ENCODE data around the gene PPM1A. TPM values are rescaled to one million over a fixed set of nuclear protein-coding genes. Genes with fewer than 3 reads are reported as not detected.

Gene PPM1A
- total RNA-seq, 1 experiment from 2014 or later = 28.1 TPM

GRCh38 chr14:60249321-60250256 lies 568 bp downstream of the PPM1A start:
- CTCF ChIA-PET = interaction anchor here (0.6 kb wide), 2 partner anchors 82 to 1448 kb away, joined by 3 to 6 read pairs; no protein-coding TSS in a partner anchor
- no peaks in the 10 kb centered on the region for H3K27me3 ChIP-seq (ENCODE audit: control insufficient read depth, insufficient read depth, low read length)
- intact Hi-C loops (cut with micrococcal nuclease; ENCODE audit: unreplicated experiment) = no loop called here
- ATAC-seq (peak; percentile 86), DNase-seq (ENCODE audit: low read depth, low spot score) (no peak)
- no peaks in the 10 kb centered on the region for H3K9me3 ChIP-seq (ENCODE audit: control insufficient read depth, insufficient read depth, low read depth, low read length)
- TF ChIP-seq SIN3A (IDR thresholded peaks at IDR 0.05; ENCODE audit: borderline replicate concordance, insufficient read depth, low read depth, low read length) (0 out of 2 replicates have a peak, but pooled peaks have one; percentile 39), TCF7L2 (IDR thresholded peaks at IDR 0.05; ENCODE audit: low read depth, low read length) (no peak), REST (IDR thresholded peaks at IDR 0.05; ENCODE audit: insufficient read depth in 1 of 2, low read depth in 2 of 2, low read length in 1 of 2) (no peak), CTCF (IDR thresholded peaks at IDR 0.05) (no peak), POLR2AphosphoS5 (IDR thresholded peaks at IDR 0.05; ENCODE audit: low read depth, low read length) (no peak)
- no TSS peak for BruUV-seq (replicated peaks)
- in situ Hi-C loops (cut with HindIII; ENCODE audit: low pct_unique_long_range_greater_than_20kb, low sequenced_read_pairs) = no loop called here
- POLR2A ChIA-PET = interaction anchor here (0.6 to 1.2 kb wide), 9 partner anchors 7 to 260 kb away, joined by 3 to 11 read pairs (median 3); no protein-coding TSS in a partner anchor
- H3K4me1 ChIP-seq (ENCODE audit: control insufficient read depth, insufficient read depth, low read length) = peaks cover 18% of the 10 kb centered on the region; the same call in 1 of the 2 replicates
- H3K27ac ChIP-seq (ENCODE audit: low read length) = peak overlapping the region; percentile 88
- H3K4me3 ChIP-seq (ENCODE audit: low read depth in 2 of 2, low read length in 2 of 2) = peak overlapping the region; percentile 67 to 76
- H3K36me3 ChIP-seq (ENCODE audit: control insufficient read depth, insufficient read depth, low read length) = no peaks in the 10 kb centered on the region; the same call in 1 of the 2 replicates

DNA sequence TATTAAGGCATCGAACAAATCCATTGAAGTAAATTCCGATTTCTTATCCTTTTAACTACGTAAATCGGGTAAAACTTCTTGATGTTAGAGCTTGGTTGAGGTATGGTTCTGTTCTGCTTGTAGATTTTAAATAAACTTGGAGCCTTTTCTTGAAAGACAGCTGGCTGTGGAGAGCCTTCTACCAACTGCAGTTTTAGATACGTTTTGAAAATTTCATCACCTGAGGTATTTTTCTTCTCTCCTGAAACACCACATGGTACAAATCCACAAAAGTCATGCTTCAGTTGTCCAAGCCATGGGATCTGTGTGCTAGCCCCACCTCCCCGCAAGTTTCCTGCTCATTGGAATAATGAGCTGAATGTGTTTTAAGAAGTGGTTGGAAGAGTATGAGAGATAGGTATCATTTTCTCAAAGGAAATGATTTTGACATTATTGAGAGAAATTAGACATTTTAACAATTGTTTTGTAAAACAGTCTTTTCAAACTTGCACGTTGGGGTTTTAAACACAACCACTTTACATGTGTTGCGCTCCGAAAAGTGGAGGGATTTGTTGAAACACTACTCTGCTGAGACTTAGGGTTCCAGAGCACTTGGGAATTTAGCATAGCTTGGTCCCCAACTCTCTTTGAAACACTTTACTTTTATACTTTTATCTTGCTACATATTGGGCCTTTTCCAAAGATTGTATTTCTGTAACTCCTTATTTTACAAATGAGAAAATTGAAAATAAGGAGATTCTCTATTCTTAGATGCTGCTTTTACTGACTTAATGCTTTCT lies 1.4 kb downstream of the PPM1A start:
- H3K27ac ChIP-seq (ENCODE audit: low read length) = peak overlapping the region; percentile 88
- intact Hi-C loops (cut with micrococcal nuclease; ENCODE audit: unreplicated experiment) (no loop called here), in situ Hi-C loops (cut with HindIII; ENCODE audit: low pct_unique_long_range_greater_than_20kb, low sequenced_read_pairs) (no loop called here)
- no peaks in the 10 kb centered on the region for H3K9me3 ChIP-seq (ENCODE audit: control insufficient read depth, insufficient read depth, low read depth, low read length)
- H3K4me3 ChIP-seq (ENCODE audit: low read depth in 2 of 2, low read length in 2 of 2) = peak overlapping the region; percentile 67 to 76
- TF ChIP-seq CTCF (IDR thresholded peaks at IDR 0.05) = no peak
- TF ChIP-seq SIN3A (IDR thresholded peaks at IDR 0.05; ENCODE audit: borderline replicate concordance, insufficient read depth, low read depth, low read length) = no peak
- TF ChIP-seq TCF7L2 (IDR thresholded peaks at IDR 0.05; ENCODE audit: low read depth, low read length) = no peak
- no peak for TF ChIP-seq POLR2AphosphoS5 (IDR thresholded peaks at IDR 0.05; ENCODE audit: low read depth, low read length)
- TF ChIP-seq REST (IDR thresholded peaks at IDR 0.05; ENCODE audit: insufficient read depth in 1 of 2, low read depth in 2 of 2, low read length in 1 of 2) = no peak
- POLR2A ChIA-PET = interaction anchor here (0.7 kb wide), 1 partner anchor 9 kb away, joined by 4 read pairs; no protein-coding TSS in a partner anchor
- no peak for ATAC-seq
- no TSS peak for BruUV-seq (replicated peaks)
- peaks cover 18% of the 10 kb centered on the region; the same call in 1 of the 2 replicates for H3K4me1 ChIP-seq (ENCODE audit: control insufficient read depth, insufficient read depth, low read length)
- peak; percentile 8 for DNase-seq (ENCODE audit: low read depth, low spot score)
- no peaks in the 10 kb centered on the region; the same call in 1 of the 2 replicates for H3K36me3 ChIP-seq (ENCODE audit: control insufficient read depth, insufficient read depth, low read length)
- H3K27me3 ChIP-seq (ENCODE audit: control insufficient read depth, insufficient read depth, low read length) = no peaks in the 10 kb centered on the region
- CTCF ChIA-PET = no interaction called here

All from Panc1 (cell line).